ENCODE data around the gene HOXB9.
A peak's percentile ranks its signal among the peaks of the same experiment; 100 is the strongest.

Gene HOXB9

DNA sequence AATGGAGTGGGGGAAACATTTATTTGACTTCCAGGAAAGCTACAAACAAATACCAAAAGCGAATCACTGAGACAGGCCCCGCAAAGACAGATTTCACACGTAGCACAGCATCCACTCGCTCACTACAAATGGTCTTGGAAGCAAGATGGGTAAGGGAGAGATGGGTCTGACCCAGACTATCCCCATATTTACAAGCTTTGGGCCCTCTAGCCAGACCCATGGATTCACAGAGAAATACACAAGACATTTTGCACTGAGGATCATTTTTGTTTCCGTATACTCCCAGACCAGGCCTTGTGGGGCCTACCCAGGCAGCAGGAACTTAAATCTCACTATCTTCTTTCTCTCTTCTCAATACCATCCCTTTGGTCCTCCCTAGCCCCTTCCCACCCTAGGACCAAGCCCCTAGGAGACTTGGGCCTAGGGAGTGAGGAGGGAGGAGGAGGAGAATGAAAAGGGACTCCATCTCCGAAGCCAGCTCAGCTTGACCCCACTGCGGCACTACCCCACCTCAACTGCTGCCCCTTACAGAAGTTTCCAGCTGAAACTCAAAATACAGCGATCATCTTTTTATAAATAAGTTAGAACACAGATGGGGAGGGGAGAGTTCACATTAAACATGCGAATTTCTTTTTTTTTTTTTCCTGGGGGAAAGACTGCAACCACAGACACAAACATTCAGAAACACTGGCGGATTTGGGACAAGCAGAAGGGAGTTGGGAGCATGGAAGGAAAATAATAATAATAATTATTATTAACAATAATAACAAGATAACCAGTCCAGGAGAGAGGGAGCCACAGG lies 34.7 kb downstream of the HOXB9 start:
- in situ Hi-C loops (cut with MboI; ENCODE audit: low pct_unique_long_range_greater_than_20kb, low sequenced_read_pairs): no loop called here
- no peak for DNase-seq

DNA sequence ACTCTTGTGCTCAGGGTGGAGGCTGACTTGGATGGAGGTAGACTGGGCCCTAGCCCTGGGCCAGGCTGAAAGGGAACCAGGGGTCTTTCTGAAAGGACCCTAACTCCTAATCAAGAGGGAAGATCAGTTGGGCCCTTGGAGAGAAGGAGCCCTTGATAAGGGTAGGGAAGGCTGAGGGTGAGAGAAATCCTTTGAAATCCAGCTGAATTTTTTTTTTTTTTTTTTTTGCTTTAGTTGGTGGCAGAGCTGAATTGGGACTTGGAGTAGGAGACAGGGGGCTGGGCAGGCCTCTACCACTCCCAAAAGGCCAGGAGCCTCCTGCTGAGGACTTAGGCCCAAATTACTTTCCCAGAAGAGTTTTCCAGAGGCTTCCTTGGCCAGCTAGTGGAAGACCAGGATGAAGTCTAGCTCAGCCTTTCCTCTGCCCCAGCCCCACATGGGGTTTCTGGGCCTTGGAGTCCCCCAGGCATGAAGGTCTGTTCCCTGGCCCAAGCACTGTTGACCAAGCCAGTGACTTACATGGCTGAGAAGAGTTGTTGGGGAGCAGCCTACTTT lies 35.5 kb downstream of the HOXB9 start:
- DNase-seq: no peak
- in situ Hi-C loops (cut with MboI; ENCODE audit: low pct_unique_long_range_greater_than_20kb, low sequenced_read_pairs): no loop called here

- DNase-seq: no peak
- in situ Hi-C loops (cut with MboI; ENCODE audit: low pct_unique_long_range_greater_than_20kb, low sequenced_read_pairs): no loop called here
These were observed 36.1 kb downstream of the HOXB9 start, which contains the start of gene HOXB3 for GRCh38 chr17:48589831-48590606. TSS of gene HOXB3 (minus strand) at chr17:48590241. CDS start at chr17:48552474, 37,767 bp downstream.

- no peak for DNase-seq
- in situ Hi-C loops (cut with MboI; ENCODE audit: low pct_unique_long_range_greater_than_20kb, low sequenced_read_pairs): no loop called here
These were observed 36.9 kb downstream of the HOXB9 start for GRCh38 chr17:48589060-48589830.

GRCh38 chr17:48588528-48588927 lies 37.6 kb downstream of the HOXB9 start:
- no peak for DNase-seq
- in situ Hi-C loops (cut with MboI; ENCODE audit: low pct_unique_long_range_greater_than_20kb, low sequenced_read_pairs): no loop called here

- DNase-seq: no peak
- in situ Hi-C loops (cut with MboI; ENCODE audit: low pct_unique_long_range_greater_than_20kb, low sequenced_read_pairs): no loop called here
These were observed 38.1 kb downstream of the HOXB9 start for GRCh38 chr17:48588074-48588415.

DNA sequence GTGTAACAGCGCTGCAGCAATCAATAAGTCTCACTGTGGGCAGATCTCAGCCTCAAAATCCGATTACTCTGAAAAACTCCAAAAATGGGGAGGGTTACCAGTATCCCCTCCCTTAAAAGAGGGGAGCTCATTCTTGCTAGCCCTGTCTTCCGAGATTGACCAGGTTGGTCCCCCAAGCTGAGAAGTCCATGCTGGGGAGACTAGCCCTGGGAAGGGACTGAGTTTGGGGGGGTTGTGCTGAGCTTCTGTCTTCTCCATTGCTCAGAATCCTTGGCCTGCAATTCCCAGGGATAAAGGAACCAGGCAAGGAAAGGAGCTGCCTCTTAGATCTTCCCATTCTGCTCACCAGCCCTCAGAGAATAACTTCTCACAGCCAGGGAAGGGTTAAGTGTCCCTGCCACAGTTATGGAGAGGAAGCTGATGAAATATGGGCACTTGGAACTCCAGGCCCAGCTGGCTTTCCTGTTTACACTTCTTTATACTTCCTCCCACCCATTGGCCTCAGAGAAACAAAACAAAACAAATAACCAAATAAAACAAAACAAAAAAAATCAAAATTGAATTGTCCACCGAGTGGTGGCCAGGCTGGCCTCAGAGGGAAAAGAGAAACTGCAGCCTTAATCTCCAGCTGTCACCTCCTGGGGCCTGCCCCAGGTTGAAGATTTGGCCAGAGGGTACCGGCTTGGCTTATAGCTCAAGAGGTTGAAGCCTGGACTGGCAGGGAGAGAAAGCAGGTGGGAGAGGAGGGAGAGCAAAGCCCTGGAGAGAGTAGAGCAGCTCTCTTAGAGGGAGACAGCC lies 38.7 kb downstream of the HOXB9 start:
- in situ Hi-C loops (cut with MboI; ENCODE audit: low pct_unique_long_range_greater_than_20kb, low sequenced_read_pairs): no loop called here
- peak; percentile 55 for DNase-seq

GRCh38 chr17:48586355-48587258 lies 39.6 kb downstream of the HOXB9 start:
- no peak for DNase-seq
- in situ Hi-C loops (cut with MboI; ENCODE audit: low pct_unique_long_range_greater_than_20kb, low sequenced_read_pairs): no loop called here

DNA sequence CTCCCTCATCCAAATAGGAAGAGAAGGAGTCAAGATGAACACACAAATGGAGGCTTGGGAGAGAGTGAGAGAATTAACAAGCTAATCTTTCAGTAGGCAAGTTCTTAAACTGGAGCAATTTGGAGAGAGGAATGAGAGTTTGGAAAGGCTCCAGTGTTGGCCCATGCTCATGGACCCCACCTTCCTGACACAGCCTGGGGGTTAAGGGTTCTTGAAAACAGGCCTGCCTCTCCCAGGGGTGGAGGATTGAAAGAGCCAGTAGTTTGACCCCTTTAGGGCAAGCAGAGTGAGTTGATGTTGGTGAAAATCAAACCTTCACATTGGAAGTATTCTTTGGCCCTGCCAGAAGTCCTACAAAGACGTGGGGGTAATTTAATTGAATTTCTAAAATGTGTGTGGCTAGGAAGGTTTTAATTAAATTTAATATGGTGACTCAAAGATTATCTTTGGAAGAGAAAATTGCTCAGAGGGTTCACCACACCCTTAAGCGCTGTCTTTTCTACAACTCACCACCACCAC lies 41.9 kb downstream of the HOXB9 start:
- in situ Hi-C loops (cut with MboI; ENCODE audit: low pct_unique_long_range_greater_than_20kb, low sequenced_read_pairs): no loop called here

GRCh38 chr17:48583708-48584222 lies 42.4 kb downstream of the HOXB9 start:
- in situ Hi-C loops (cut with MboI; ENCODE audit: low pct_unique_long_range_greater_than_20kb, low sequenced_read_pairs): no loop called here
- no peak for DNase-seq

More for the DNA sequence above, 41.9 kb downstream of the HOXB9 start:
- no peak for DNase-seq

DNA sequence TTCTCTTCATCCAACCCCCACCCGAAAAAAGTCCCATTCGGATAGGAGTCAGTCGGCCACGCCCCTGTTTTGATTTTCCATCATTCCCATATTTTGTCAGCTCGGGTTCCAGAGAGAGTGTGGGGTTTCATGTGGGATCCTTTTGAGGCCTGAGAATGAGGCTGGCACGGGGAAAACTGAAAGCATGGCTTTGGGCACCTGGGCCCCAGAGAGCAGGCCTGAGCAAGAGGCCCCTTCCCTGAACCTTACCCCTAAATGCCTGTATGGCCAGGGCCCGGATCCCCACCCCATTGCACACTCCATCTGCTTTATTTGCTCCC lies 43.4 kb downstream of the HOXB9 start:
- DNase-seq: no peak
- in situ Hi-C loops (cut with MboI; ENCODE audit: low pct_unique_long_range_greater_than_20kb, low sequenced_read_pairs): no loop called here

DNA sequence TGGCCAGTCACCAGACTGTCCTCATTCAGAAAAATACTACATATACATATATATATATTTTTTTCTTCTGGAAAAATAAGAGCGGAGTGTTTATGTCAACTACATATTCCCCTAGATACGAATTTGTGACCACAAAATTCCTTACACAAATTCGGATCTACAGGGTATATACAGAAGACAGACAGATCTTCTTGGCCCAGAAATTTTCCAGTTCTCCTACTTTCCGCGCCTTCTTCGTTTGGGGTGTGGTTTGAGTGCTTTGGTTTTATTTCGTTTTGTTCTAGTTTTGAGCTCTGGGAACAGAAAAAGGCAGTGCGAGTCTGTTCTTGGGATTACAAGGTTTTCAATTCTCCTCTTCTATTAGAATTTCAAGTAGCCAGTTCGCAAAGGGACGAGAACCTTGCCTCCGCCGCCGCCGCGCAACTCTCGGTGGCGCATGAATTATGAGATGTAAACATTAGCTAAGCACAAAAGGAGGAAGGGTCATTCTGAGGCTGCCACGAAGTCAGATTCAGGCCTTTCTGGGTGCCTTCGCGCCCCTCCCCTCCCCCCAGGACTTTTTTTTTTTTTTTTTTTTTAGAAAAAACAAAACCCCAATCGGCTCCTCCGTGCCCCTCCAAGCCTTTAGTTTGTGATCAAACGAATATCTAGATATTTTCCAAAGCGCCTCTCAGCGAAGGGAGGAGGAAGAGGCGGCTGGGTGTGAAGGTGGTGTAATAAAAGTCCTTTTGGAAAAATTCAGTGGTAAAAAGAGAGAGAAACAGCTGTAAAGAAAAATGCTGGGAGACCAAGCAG lies 46.2 kb downstream of the HOXB9 start:
- in situ Hi-C loops (cut with MboI; ENCODE audit: low pct_unique_long_range_greater_than_20kb, low sequenced_read_pairs): no loop called here
- no peak for DNase-seq

- no peak for DNase-seq
- in situ Hi-C loops (cut with MboI; ENCODE audit: low pct_unique_long_range_greater_than_20kb, low sequenced_read_pairs): no loop called here
These were observed 46.7 kb downstream of the HOXB9 start for GRCh38 chr17:48579471-48579759.

GRCh38 chr17:48578616-48579470 lies 47.3 kb downstream of the HOXB9 start:
- in situ Hi-C loops (cut with MboI; ENCODE audit: low pct_unique_long_range_greater_than_20kb, low sequenced_read_pairs): no loop called here

GRCh38 chr17:48577946-48578615 lies 48.1 kb downstream of the HOXB9 start, which contains the start of gene HOXB4:
TSS of gene HOXB4 (minus strand) at chr17:48578350. CDS start at chr17:48578319, 31 bp downstream.
- DNase-seq: peak; percentile 85
- in situ Hi-C loops (cut with MboI; ENCODE audit: low pct_unique_long_range_greater_than_20kb, low sequenced_read_pairs): no loop called here

More at GRCh38 chr17:48578616-48579470, 47.3 kb downstream of the HOXB9 start:
- peak; percentile 49 for DNase-seq

Measured in KBM-7 (cell line).